A673 (cell line): ENCODE measurements around the gene SGMS2. TPM values are rescaled to one million over a fixed set of nuclear protein-coding genes. Genes with fewer than 3 reads are reported as not detected.

Experiments used
- Bru-seq: library from RNA; stranded (reverse); fragments of 400-500 nt; gene quantifications from one replicate; lab custom pipeline; 2021; lab: Mats Ljungman, UMichigan
- BruChase-seq, 2 experiments: library from RNA; stranded (reverse); fragments of 400-500 nt; gene quantifications; one replicate each; lab custom pipeline; 2021; lab: Mats Ljungman, UMichigan
- BruUV-seq: library from RNA; stranded (reverse); fragments of 400-500 nt; replicated peaks from 2 replicates; lab custom pipeline; 2021; lab: Mats Ljungman, UMichigan
- CTCF ChIA-PET: fragments of 300-600 bp; sonication (Branson Sonifier 250); formaldehyde crosslinking; loops from one replicate; lab custom pipeline; 2022; ENCODE audit warnings: antibody characterized with exemption; lab: Charles Lee
- POLR2A ChIA-PET: fragments of 300-600 bp; sonication (Branson Sonifier 250); formaldehyde crosslinking; loops from one replicate; lab custom pipeline; 2022; ENCODE audit warnings: antibody characterized with exemption; ENCODE audit not compliant: low non-redundant PET; lab: Charles Lee
- DNase-seq: peaks from one replicate; pipeline ENCODE4 v3.0.0-alpha.2; 2015; ENCODE audit warnings: low spot score
- H3K27ac ChIP-seq: fragments of 200-600 bp; sonication (generic); 2 replicates; pipeline ENCODE4 v1.5.1; 2016; ENCODE audit warnings: mixed run types, low read depth, mild to moderate bottlenecking, mixed read lengths, antibody characterized with exemption, low read length; ENCODE audit not compliant: poor library complexity, severe bottlenecking
- H3K27me3 ChIP-seq: fragments of 200-600 bp; sonication (generic); replicated peaks from 2 replicates; pipeline ENCODE4 v1.6.1; 2017; ENCODE audit warnings: mixed run types, low read depth, mild to moderate bottlenecking, mixed read lengths, antibody characterized with exemption, low read length; ENCODE audit not compliant: insufficient read depth, poor library complexity
- H3K36me3 ChIP-seq: fragments of 200-600 bp; sonication (generic); 2 replicates; pipeline ENCODE4 v1.6.1; 2016; ENCODE audit warnings: mixed run types, mild to moderate bottlenecking, mixed read lengths, antibody characterized with exemption, low read length; ENCODE audit not compliant: insufficient read depth, poor library complexity, severe bottlenecking
- H3K4me1 ChIP-seq: fragments of 200-600 bp; sonication (generic); 2 replicates; pipeline ENCODE4 v1.6.1; 2017; ENCODE audit warnings: mixed run types, mild to moderate bottlenecking, mixed read lengths, antibody characterized with exemption, low read length; ENCODE audit not compliant: insufficient read depth, poor library complexity, severe bottlenecking
- H3K4me3 ChIP-seq: fragments of 200-600 bp; sonication (generic); 2 replicates; pipeline ENCODE4 v1.5.1; 2016; ENCODE audit warnings: low read depth, mixed run types, mild to moderate bottlenecking, mixed read lengths, low read length; ENCODE audit not compliant: poor library complexity, severe bottlenecking
- H3K9me3 ChIP-seq: fragments of 200-600 bp; sonication (generic); 2 replicates; pipeline ENCODE4 v1.6.1; 2016; ENCODE audit warnings: mixed run types, low read depth, mild to moderate bottlenecking, mixed read lengths, antibody characterized with exemption, low read length; ENCODE audit not compliant: poor library complexity, severe bottlenecking
- CTCF ChIP-seq: fragments of 300-800, 200-600 bp; sonication (generic); conservative IDR thresholded peaks from 2 replicates; pipeline ENCODE4 v1.5.1; 2017; ENCODE audit warnings: low read depth, mild to moderate bottlenecking, antibody characterized with exemption, low read length, moderate library complexity, mixed read lengths
- EZH2 ChIP-seq: fragments of 200-600 bp; sonication (generic); IDR thresholded peaks from 2 replicates; pipeline ENCODE4 v1.6.1; 2017; ENCODE audit warnings: borderline replicate concordance, low read depth, mild to moderate bottlenecking, mixed read lengths, antibody characterized with exemption, low read length; ENCODE audit not compliant: poor library complexity, severe bottlenecking
- intact Hi-C: fragments of 100-400 bp; cut with micrococcal nuclease; formaldehyde crosslinking; loops from one replicate; pipeline ENCODE4 v1.10.0; 2022; ENCODE audit not compliant: unreplicated experiment
- long read RNA-seq: library from polyadenylated mRNA; stranded (forward); transcript quantifications from one replicate; pipeline ENCODE4 v2.0.0, GENCODE V29; 2022
- total RNA-seq: library from RNA; stranded (reverse); gene quantifications from 2 replicates; pipeline ENCODE4 v1.2.3, GENCODE V29; 2021

Gene SGMS2
- total RNA-seq (3.9 and 4.3 TPM in 2 replicates), Bru-seq, nascent RNA (percentile 46 among the genes with signal in this experiment), BruChase-seq, experiment 1, labeled RNA remaining after a 2-hour chase (percentile 43 among the genes with signal in this experiment), BruChase-seq, experiment 2, labeled RNA remaining after a 6-hour chase (percentile 39 among the genes with signal in this experiment)
- long read RNA-seq, partial matches to known transcripts, result 0 of 2 reads
- long read RNA-seq, other reads (novel, unspliced or antisense), result 2 of 2 reads

DNA sequence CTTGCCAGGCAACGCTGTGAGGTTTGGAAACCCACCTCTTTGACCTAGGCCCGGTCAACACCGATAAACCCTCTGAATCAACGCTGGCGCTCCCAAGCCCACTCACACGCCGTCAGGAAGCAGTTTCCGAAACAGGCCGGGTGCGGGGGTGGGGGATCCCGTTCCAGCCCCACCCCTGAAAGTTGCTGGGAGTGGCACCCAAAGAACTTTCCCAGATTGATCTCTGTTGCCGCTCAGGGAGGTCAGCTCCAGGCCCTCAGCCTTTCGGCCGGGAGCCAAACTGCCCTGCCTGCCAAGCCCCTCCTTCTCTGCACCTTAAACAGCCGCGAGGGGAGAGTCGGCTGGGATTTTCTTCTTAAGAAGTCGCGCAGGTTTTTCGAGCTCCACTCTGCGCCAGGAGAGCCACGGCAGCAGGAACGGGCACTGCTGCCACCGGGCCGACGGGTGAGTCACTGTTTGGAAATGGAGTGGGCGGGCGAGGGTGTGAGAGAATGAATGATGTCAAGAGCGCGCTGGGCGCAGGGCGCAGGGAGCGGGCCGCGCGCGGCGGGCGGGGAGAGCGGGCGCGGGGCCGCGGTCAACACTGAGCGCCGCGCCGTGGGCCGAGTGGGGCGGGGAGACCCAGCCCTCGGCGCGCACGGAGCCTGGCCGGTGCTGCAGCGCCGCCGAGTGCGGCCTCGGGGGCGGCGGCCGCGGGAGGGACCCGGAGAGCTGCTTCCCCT is at the start of gene SGMS2:
Gene SGMS2, plus strand, starts transcription at position 583 of the 722 bp plus-strand sequence. CDS start 70,622 bp downstream, outside the sequence.
- no peaks in the 10 kb centered on the region for H3K4me1 ChIP-seq
- H3K9me3 ChIP-seq, result no peaks in the 10 kb centered on the region
- POLR2A ChIA-PET, result no interaction called here
- no peak within 1 kb of the TSS for H3K27ac ChIP-seq
- H3K36me3 ChIP-seq, result no peaks in the 10 kb centered on the region
- TF ChIP-seq EZH2 (no peak), CTCF (no peak)
- DNase-seq, result peak; percentile 86
- intact Hi-C loops, result loop anchor here (5.0 kb wide), 1 partner anchor 73 kb away; no protein-coding TSS in a partner anchor
- no TSS peak for BruUV-seq
- CTCF ChIA-PET, result no interaction called here
- H3K27me3 ChIP-seq, result no peaks in the 10 kb centered on the region
- H3K4me3 ChIP-seq, result peak within 1 kb of the TSS; percentile 68

DNA sequence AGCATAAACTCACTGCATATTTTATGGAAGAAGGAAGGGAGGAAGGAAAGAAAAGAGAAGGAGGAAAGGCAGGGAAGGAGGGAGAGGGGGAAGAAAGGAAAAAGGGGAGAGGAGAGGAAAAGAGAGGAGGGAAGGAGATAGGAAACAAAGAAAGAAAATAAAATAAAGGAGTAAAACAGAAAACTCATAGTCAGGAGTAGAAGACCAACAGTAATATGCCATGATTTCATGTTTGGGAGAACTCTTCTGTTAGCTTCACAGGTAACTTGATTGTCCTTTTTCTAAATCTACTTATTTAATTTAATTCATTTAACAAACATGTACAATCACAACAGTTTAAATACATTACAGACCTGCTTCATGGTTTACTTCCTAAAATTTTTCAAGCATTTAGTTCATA is 46.8 kb upstream of the SGMS2 start:
- no TSS peak for BruUV-seq
- Histone ChIP-seq H3K9me3 (peaks cover 10% of the 10 kb centered on the region), H3K27me3 (no peaks in the 10 kb centered on the region), H3K36me3 (no peaks in the 10 kb centered on the region), H3K27ac (no peak overlapping the region), H3K4me3 (no peak overlapping the region), H3K4me1 (no peaks in the 10 kb centered on the region)
- intact Hi-C loops, result no loop called here
- ChIA-PET CTCF (no interaction called here), POLR2A (no interaction called here)
- TF ChIP-seq EZH2 (no peak), CTCF (no peak)
- DNase-seq, result no peak

DNA sequence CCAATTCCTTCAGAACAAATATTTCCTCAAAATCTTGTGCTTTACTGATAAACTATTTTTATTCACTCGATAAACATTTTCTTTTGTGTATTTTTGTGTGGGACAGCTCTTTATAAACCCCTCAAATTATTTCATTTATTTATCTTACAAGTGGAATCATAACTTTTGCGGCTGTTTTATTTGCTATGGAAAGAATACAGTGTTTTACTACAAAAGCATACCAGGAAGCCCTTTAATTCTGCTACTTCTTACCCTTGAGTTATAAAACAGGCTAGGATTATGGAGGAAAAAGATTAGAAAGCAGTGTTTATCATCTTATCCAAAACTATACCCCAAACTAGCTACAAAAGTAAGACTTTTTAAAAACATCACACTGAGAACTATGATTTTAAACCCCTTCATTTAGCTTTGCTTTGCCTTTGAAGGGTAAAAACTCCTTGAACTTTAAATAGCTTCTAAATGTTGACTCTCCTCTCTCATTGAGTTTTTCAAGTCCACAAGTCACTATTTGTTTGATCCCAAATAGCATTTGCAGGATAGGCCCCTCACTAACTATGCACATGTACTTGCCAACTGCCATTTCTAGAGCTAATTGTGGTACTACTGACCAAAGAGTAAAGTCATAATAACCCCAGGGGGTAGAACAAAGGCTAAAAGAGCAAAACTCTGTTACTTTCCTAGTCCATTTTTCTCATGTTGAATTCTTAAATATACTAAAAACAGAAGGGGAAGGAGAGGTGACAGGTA is 45.8 kb upstream of the SGMS2 start:
- Histone ChIP-seq H3K27ac (no peak overlapping the region), H3K4me1 (no peaks in the 10 kb centered on the region), H3K4me3 (no peak overlapping the region), H3K36me3 (no peaks in the 10 kb centered on the region), H3K9me3 (peaks cover 10% of the 10 kb centered on the region), H3K27me3 (no peaks in the 10 kb centered on the region)
- intact Hi-C loops, result no loop called here
- ChIA-PET CTCF (no interaction called here), POLR2A (no interaction called here)
- BruUV-seq, result no TSS peak
- no peak for DNase-seq
- TF ChIP-seq EZH2 (no peak), CTCF (no peak)
